WTC11 (cell line): ENCODE results near the gene RASD1. TPM values are rescaled to one million over a fixed set of nuclear protein-coding genes. Genes with fewer than 3 reads are reported as not detected.

Source experiments
- ATAC-seq: fragments of 200-7000 bp; cut with Tn5 transposase; 2 replicates; pipeline ENCODE4 v1.10.0; 2021; ENCODE audit warnings: mild to moderate bottlenecking, moderate library complexity
- CTCF ChIA-PET: fragments of 300-600 bp; sonication (Branson Sonifier 250); formaldehyde crosslinking; loops from one replicate; lab custom pipeline; 2021; ENCODE audit warnings: antibody characterized with exemption; lab: Charles Lee
- POLR2A ChIA-PET: fragments of 350-600 bp; sonication (Branson Sonifier 250); formaldehyde crosslinking; loops from one replicate; lab custom pipeline; 2021; ENCODE audit warnings: antibody characterized with exemption; lab: Charles Lee
- DNase-seq: peaks from one replicate; pipeline ENCODE4 v3.0.0; 2021; ENCODE audit warnings: low spot score
- H3K27ac Mint-ChIP-seq: 2 replicates; pipeline ENCODE4 v1.8.0; 2021; ENCODE audit warnings: mixed read lengths
- H3K27me3 Mint-ChIP-seq: 2 replicates; pipeline ENCODE4 v1.8.0; 2021; ENCODE audit warnings: low read depth, mild to moderate bottlenecking, moderate library complexity, mixed read lengths
- H3K36me3 Mint-ChIP-seq: 2 replicates; pipeline ENCODE4 v1.8.0; 2021; ENCODE audit warnings: mixed read lengths
- H3K4me1 Mint-ChIP-seq: 2 replicates; pipeline ENCODE4 v1.8.0; 2022; ENCODE audit warnings: mixed read lengths
- H3K4me3 Mint-ChIP-seq: 2 replicates; pipeline ENCODE4 v1.8.0; 2021; ENCODE audit warnings: mild to moderate bottlenecking, moderate library complexity, mixed read lengths
- H3K9me3 Mint-ChIP-seq: 2 replicates; pipeline ENCODE4 v1.8.0; 2021; ENCODE audit warnings: mixed read lengths
- CBFB ChIP-seq: sonication (generic); formaldehyde crosslinking; IDR thresholded peaks from 2 replicates; pipeline ENCODE4 v1.8.1; 2022; ENCODE audit warnings: mild to moderate bottlenecking, low read depth, missing genetic modification reagents
- CREB1 ChIP-seq: sonication (generic); formaldehyde crosslinking; IDR thresholded peaks from 2 replicates; pipeline ENCODE4 v1.8.0; 2023; ENCODE audit warnings: mild to moderate bottlenecking, missing genetic modification reagents
- E2F5 ChIP-seq: sonication (generic); formaldehyde crosslinking; IDR thresholded peaks from 2 replicates; pipeline ENCODE4 v1.8.1; 2022; ENCODE audit warnings: mild to moderate bottlenecking, moderate library complexity, missing genetic modification reagents
- ELF4 ChIP-seq: sonication (generic); formaldehyde crosslinking; IDR thresholded peaks from 2 replicates; pipeline ENCODE4 v1.8.1; 2022; ENCODE audit warnings: low read depth, mild to moderate bottlenecking, moderate library complexity, missing genetic modification reagents
- EMX1 ChIP-seq: fragments of 250-450 bp; sonication (Bioruptor Pico); IDR thresholded peaks from 2 replicates; pipeline ENCODE4 v1.8.0; 2021; ENCODE audit warnings: mild to moderate bottlenecking
- FOXP4 ChIP-seq: sonication (generic); formaldehyde crosslinking; IDR thresholded peaks from 2 replicates; pipeline ENCODE4 v1.8.0; 2022; ENCODE audit warnings: mild to moderate bottlenecking, missing genetic modification reagents
- GTF2I ChIP-seq: fragments of 250-450 bp; sonication (Bioruptor Pico); conservative IDR thresholded peaks from 2 replicates; pipeline ENCODE4 v1.4.0; 2021; ENCODE audit warnings: mild to moderate bottlenecking
- NFE2L1 ChIP-seq: sonication (generic); formaldehyde crosslinking; IDR thresholded peaks from 2 replicates; pipeline ENCODE4 v1.8.1; 2023; ENCODE audit warnings: missing genetic modification reagents
- NR3C1 ChIP-seq: sonication (generic); formaldehyde crosslinking; conservative IDR thresholded peaks from 2 replicates; pipeline ENCODE4 v1.8.1; 2023; ENCODE audit warnings: low read depth, mild to moderate bottlenecking, missing genetic modification reagents
- OVOL2 ChIP-seq: fragments of 250-450 bp; sonication (Bioruptor Pico); IDR thresholded peaks from 2 replicates; pipeline ENCODE4 v1.9.0; 2021; ENCODE audit warnings: mild to moderate bottlenecking, borderline replicate concordance
- PRDM15 ChIP-seq: sonication (generic); formaldehyde crosslinking; IDR thresholded peaks from 2 replicates; pipeline ENCODE4 v1.8.0; 2022; ENCODE audit warnings: missing genetic modification reagents
- SMAD4 ChIP-seq: sonication (generic); formaldehyde crosslinking; IDR thresholded peaks from 2 replicates; pipeline ENCODE4 v1.8.0; 2022; ENCODE audit warnings: mild to moderate bottlenecking, missing genetic modification reagents
- SP1 ChIP-seq: sonication (generic); formaldehyde crosslinking; conservative IDR thresholded peaks from 2 replicates; pipeline ENCODE4 v1.8.1; 2022; ENCODE audit warnings: missing genetic modification reagents
- TEAD4 ChIP-seq: sonication (generic); formaldehyde crosslinking; IDR thresholded peaks from 2 replicates; pipeline ENCODE4 v1.8.0; 2022; ENCODE audit warnings: mild to moderate bottlenecking, missing genetic modification reagents
- TP53 ChIP-seq: sonication (generic); formaldehyde crosslinking; IDR thresholded peaks from 2 replicates; pipeline ENCODE4 v1.8.1; 2023; ENCODE audit warnings: mild to moderate bottlenecking, missing genetic modification reagents
- ZNF121 ChIP-seq: sonication (generic); formaldehyde crosslinking; IDR thresholded peaks from 2 replicates; pipeline ENCODE4 v1.8.0; 2023; ENCODE audit warnings: missing genetic modification reagents
- total RNA-seq: library from RNA; stranded (reverse); gene quantifications from 3 replicates; pipeline ENCODE4 v1.2.3, GENCODE V29; 2021
- TF ChIP-seq, protein P1 (sequence below): fragments of 250-450 bp; sonication (Bioruptor Pico); IDR thresholded peaks from 2 replicates; pipeline ENCODE4 v1.9.0; 2021; ENCODE audit warnings: mild to moderate bottlenecking
- TF ChIP-seq, protein P2 (sequence below): sonication (generic); formaldehyde crosslinking; IDR thresholded peaks from 2 replicates; pipeline ENCODE4 v1.8.0; 2023; ENCODE audit warnings: missing genetic modification reagents
- TF ChIP-seq, protein P3 (sequence below): fragments of 250-450 bp; sonication (Bioruptor Pico); IDR thresholded peaks from 2 replicates; pipeline ENCODE4 v1.8.0; 2021; ENCODE audit warnings: mild to moderate bottlenecking

RASD1 gene
- total RNA-seq, 1 experiment from 2014 or later: 5.1 TPM

DNA sequence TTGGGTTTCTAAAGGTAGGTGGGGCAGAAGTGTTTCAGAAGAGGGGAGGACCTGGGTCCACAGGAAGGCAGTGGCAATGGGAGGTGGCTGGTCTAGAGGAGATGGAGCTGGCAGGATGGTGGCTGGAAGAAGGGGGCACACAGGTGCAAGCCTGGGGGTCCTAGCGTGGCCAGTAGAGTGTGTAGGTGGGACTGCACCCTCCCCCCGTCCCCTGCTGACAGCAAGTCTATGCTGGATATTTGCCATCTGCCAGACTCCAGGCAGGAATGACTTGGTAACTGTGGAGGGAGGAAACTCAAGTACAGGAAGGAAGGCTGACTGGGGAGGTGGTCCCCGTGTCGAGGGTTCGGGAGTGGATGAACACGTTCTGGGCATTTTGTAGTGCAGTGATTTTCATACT, 10.8 kb downstream of the RASD1 start (continued):
- TF ChIP-seq, protein P1, sequence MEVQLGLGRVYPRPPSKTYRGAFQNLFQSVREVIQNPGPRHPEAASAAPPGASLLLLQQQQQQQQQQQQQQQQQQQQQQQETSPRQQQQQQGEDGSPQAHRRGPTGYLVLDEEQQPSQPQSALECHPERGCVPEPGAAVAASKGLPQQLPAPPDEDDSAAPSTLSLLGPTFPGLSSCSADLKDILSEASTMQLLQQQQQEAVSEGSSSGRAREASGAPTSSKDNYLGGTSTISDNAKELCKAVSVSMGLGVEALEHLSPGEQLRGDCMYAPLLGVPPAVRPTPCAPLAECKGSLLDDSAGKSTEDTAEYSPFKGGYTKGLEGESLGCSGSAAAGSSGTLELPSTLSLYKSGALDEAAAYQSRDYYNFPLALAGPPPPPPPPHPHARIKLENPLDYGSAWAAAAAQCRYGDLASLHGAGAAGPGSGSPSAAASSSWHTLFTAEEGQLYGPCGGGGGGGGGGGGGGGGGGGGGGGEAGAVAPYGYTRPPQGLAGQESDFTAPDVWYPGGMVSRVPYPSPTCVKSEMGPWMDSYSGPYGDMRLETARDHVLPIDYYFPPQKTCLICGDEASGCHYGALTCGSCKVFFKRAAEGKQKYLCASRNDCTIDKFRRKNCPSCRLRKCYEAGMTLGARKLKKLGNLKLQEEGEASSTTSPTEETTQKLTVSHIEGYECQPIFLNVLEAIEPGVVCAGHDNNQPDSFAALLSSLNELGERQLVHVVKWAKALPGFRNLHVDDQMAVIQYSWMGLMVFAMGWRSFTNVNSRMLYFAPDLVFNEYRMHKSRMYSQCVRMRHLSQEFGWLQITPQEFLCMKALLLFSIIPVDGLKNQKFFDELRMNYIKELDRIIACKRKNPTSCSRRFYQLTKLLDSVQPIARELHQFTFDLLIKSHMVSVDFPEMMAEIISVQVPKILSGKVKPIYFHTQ (CRISPR knock-in tag): no peak
- TF ChIP-seq TP53 (CRISPR knock-in tag) (no peak), NR3C1 (CRISPR knock-in tag) (no peak)
- TF ChIP-seq, all 79 proteins: peak for 0

DNA sequence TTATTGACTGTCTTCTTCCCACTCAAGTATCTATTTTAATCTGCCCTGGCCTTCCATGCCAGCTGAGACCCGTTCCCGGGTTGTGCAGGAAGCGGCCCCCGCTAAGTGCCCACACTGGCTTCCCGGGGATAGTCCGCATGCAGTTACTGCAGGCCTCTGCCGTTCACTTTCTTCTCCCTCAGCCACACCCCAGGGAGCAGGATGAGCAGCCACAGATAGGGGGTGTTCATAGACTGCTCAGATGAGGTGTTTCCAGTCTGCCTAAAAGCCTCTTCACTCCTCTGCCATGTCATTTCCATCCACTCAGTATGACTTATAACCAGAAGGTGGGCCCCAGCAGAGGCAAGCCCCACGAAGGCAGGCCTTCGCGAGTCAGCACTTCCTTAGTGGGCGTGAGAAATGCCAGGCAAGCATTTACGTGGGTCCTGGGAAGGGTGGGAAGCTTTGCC, 11.7 kb downstream of the RASD1 start:
- CTCF ChIA-PET: no interaction called here
- Mint-ChIP-seq H3K27me3 (no peaks in the 10 kb centered on the region), H3K9me3 (peaks cover 7% of the 10 kb centered on the region), H3K36me3 (peaks cover 35% of the 10 kb centered on the region), H3K4me3 (no peak overlapping the region), H3K27ac (no peak overlapping the region; the same call in 1 of the 2 replicates), H3K4me1 (no peaks in the 10 kb centered on the region; the same call in 1 of the 2 replicates)
- POLR2A ChIA-PET: no interaction called here
- TF ChIP-seq SMAD4 (CRISPR knock-in tag): no peak
- no peak for TF ChIP-seq ELF4
- no peak for TF ChIP-seq EMX1 (CRISPR knock-in tag)
- TF ChIP-seq, protein P1 (CRISPR knock-in tag): no peak
- TF ChIP-seq OVOL2 (CRISPR knock-in tag): no peak
- no peak for DNase-seq
- ATAC-seq: no peak

GRCh38 chr17:17481860-17482259, 14.3 kb downstream of the RASD1 start:
- Mint-ChIP-seq H3K27ac (no peak overlapping the region), H3K4me1 (peaks cover 17% of the 10 kb centered on the region), H3K36me3 (peaks cover 17% of the 10 kb centered on the region), H3K27me3 (no peaks in the 10 kb centered on the region), H3K4me3 (no peak overlapping the region), H3K9me3 (peaks cover 7% of the 10 kb centered on the region)
- DNase-seq (no peak), ATAC-seq (no peak)
- CTCF ChIA-PET: interaction anchor here (1.8 kb wide), 1 partner anchor 15 kb away, joined by 12 read pairs; the partner anchor contains the start of gene RASD1
- POLR2A ChIA-PET: interaction anchor here (0.6 to 0.7 kb wide), 2 partner anchors 15 to 136 kb away, joined by 3 read pairs; partner anchors contain the start of gene RASD1
- TF ChIP-seq, protein P2, sequence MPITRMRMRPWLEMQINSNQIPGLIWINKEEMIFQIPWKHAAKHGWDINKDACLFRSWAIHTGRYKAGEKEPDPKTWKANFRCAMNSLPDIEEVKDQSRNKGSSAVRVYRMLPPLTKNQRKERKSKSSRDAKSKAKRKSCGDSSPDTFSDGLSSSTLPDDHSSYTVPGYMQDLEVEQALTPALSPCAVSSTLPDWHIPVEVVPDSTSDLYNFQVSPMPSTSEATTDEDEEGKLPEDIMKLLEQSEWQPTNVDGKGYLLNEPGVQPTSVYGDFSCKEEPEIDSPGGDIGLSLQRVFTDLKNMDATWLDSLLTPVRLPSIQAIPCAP: no peak
- no peak for TF ChIP-seq CBFB
- no peak for TF ChIP-seq NFE2L1 (CRISPR knock-in tag)
- TF ChIP-seq TEAD4 (CRISPR knock-in tag): no peak
- no peak for TF ChIP-seq CREB1
- TF ChIP-seq E2F5 (CRISPR knock-in tag): no peak
- no peak for TF ChIP-seq ZNF121
- TF ChIP-seq, protein P3, sequence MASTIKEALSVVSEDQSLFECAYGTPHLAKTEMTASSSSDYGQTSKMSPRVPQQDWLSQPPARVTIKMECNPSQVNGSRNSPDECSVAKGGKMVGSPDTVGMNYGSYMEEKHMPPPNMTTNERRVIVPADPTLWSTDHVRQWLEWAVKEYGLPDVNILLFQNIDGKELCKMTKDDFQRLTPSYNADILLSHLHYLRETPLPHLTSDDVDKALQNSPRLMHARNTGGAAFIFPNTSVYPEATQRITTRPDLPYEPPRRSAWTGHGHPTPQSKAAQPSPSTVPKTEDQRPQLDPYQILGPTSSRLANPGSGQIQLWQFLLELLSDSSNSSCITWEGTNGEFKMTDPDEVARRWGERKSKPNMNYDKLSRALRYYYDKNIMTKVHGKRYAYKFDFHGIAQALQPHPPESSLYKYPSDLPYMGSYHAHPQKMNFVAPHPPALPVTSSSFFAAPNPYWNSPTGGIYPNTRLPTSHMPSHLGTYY (CRISPR knock-in tag): no peak
- TF ChIP-seq FOXP4 (CRISPR knock-in tag): no peak
- no peak for TF ChIP-seq GTF2I (CRISPR knock-in tag)
- TF ChIP-seq TP53 (CRISPR knock-in tag): no peak
- no peak for TF ChIP-seq SP1 (CRISPR knock-in tag)
- TF ChIP-seq PRDM15 (CRISPR knock-in tag): no peak
